Osteocyte (in vitro differentiated cells): ENCODE measurements around the gene ACOX3. TPM values are rescaled to one million over a fixed set of nuclear protein-coding genes. Genes with fewer than 3 reads are reported as not detected.

Source experiments
- DNase-seq: peaks from one replicate; pipeline ENCODE4 v3.0.0; 2021; ENCODE audit warnings: mixed read lengths; ENCODE audit not compliant: unreplicated experiment; ENCODE audit errors: extremely low spot score
- H3K27ac Mint-ChIP-seq: one replicate; pipeline ENCODE4 v1.8.0; 2021; ENCODE audit warnings: mild to moderate bottlenecking, mixed read lengths; ENCODE audit not compliant: unreplicated experiment
- H3K27me3 Mint-ChIP-seq: one replicate; pipeline ENCODE4 v1.8.0; 2021; ENCODE audit warnings: mixed read lengths; ENCODE audit not compliant: unreplicated experiment
- H3K36me3 Mint-ChIP-seq: one replicate; pipeline ENCODE4 v1.8.0; 2021; ENCODE audit warnings: mixed read lengths; ENCODE audit not compliant: unreplicated experiment
- H3K4me1 Mint-ChIP-seq: one replicate; pipeline ENCODE4 v1.8.0; 2021; ENCODE audit warnings: mixed read lengths; ENCODE audit not compliant: unreplicated experiment
- H3K4me3 Mint-ChIP-seq: one replicate; pipeline ENCODE4 v1.8.0; 2021; ENCODE audit warnings: mild to moderate bottlenecking, moderate library complexity, mixed read lengths; ENCODE audit not compliant: unreplicated experiment
- H3K9me3 Mint-ChIP-seq: one replicate; pipeline ENCODE4 v1.8.0; 2021; ENCODE audit warnings: mixed read lengths; ENCODE audit not compliant: unreplicated experiment
- total RNA-seq: library from RNA; stranded (reverse); gene quantifications from 2 replicates; pipeline ENCODE4 v1.2.1, GENCODE V29; 2021
- TF ChIP-seq, protein P1 (sequence below): fragments of 200-600 bp; sonication (generic); IDR thresholded peaks from 2 replicates; pipeline ENCODE4 v1.5.0; 2021; ENCODE audit warnings: antibody characterized with exemption, mild to moderate bottlenecking, moderate library complexity

Gene ACOX3
- total RNA-seq, 1 donor from 2014 or later, result 25.2 TPM

DNA sequence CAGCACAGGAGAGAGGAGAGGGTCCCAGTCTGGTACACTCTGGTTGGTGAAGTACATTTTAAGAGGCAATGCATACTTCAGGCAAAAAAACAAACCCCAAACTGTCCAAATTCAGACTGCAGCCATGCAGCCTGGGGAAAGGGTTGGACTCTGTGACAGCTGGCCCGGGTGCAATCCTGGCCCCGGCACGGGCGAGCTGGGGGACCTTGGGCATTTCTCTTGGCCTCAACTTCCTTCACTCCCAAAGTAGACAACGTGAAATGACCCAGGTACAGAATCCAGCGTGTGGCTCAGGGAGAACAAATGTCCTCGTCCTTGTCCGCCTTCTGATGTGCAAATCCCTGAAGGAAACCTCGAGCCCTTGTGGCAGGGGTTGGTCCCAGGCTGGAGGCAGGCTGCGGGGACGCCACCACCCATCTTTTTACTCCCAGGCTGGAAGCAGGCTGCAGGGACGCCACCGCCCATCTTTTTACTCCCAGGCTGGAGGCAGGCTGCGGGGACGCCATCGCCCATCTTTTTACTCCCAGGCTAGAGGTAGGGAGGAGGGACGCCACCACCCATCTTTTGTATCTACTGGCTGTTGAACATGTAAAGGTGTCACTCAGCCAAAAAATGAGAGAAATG is 62.3 kb downstream of the ACOX3 start:
- DNase-seq, result no peak
- Mint-ChIP-seq H3K27ac (no peak overlapping the region), H3K36me3 (peaks cover 2% of the 10 kb centered on the region), H3K4me1 (peaks cover 12% of the 10 kb centered on the region), H3K9me3 (no peaks in the 10 kb centered on the region), H3K4me3 (no peak overlapping the region), H3K27me3 (no peaks in the 10 kb centered on the region)
- TF ChIP-seq, protein P1, sequence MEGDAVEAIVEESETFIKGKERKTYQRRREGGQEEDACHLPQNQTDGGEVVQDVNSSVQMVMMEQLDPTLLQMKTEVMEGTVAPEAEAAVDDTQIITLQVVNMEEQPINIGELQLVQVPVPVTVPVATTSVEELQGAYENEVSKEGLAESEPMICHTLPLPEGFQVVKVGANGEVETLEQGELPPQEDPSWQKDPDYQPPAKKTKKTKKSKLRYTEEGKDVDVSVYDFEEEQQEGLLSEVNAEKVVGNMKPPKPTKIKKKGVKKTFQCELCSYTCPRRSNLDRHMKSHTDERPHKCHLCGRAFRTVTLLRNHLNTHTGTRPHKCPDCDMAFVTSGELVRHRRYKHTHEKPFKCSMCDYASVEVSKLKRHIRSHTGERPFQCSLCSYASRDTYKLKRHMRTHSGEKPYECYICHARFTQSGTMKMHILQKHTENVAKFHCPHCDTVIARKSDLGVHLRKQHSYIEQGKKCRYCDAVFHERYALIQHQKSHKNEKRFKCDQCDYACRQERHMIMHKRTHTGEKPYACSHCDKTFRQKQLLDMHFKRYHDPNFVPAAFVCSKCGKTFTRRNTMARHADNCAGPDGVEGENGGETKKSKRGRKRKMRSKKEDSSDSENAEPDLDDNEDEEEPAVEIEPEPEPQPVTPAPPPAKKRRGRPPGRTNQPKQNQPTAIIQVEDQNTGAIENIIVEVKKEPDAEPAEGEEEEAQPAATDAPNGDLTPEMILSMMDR, result no peak

DNA sequence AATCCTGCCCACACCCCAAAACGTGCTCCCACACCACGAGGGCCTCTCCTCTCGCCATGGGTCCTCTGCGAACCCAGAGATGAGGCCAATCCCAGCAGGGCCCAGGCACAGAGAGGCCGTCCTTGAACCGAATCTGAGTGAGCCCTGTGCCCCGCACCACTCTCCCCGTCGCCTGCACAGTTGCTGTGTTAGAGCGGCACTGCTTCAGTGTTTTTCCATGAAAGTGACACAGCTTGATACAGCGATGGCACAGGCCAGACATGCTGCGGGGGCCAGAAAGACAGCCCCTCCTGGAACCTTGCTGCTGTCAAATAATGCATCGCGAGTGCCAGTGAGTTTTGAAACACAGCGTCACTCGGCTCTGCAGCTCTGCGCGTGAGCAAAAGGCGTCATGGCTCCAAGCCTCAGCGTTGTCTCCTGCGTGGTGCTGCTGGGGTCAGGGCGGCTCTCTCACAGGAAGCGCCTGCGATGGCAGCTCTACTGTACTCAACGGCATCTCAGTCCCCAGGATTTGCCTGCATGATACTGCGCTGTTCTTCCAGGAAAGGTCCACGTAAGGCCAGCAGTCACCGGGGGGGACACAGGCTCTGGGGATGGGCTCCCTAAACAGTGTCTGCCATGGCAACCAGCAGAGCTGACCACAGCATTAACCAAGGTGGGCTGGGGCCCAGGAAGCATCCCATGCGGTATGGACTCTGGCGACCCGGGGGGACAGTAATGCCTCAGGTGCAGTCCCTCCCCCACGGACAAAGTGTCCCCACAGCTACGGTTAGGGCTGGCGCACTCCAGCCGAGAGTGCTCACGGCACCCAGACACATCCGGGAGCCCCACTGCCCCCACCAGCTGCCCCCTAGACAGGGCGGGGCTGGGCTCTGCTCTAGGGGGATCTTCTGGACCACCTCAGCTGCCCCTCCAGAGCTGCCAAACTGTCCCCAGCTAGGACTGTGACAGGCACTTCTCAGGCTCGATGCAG is 63.1 kb downstream of the ACOX3 start:
- no peak overlapping the region for H3K27ac Mint-ChIP-seq

DNA sequence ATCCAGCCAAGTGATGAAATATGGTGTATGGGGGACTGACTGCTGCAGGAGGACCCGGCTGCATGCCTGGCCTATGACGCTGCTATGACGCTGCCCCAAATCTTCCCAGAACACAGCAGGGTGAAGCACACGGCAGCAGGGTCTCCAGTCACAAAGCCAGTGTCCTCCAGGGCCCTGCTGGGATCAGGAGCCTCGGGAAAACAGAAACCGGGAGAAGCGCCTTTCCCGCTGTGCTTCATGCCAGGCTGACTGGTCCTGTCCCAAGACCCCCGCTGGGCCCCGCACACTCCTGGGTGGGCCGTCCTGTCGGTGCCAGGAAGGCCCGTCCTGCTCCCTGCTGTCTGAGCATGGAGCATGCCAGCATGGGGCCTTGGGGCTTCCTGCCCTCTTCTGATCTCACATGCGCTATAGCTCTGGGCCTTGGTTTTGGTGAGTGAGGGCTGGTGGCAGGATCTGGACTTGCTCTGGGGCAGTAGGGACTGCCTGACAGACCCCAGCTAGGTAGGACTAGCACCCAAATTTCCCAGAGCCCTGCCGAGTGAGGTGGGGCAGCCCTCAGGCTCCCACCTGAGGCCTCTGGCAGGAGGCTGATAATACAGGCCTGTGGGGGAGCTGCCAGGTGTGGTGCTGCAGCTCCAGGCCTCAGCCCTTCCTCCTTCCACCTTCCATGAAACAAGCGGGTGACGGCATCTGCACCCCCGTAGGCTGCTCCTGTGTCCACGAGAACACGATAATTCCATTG is 64.0 kb downstream of the ACOX3 start:
- H3K36me3 Mint-ChIP-seq, result peaks cover 2% of the 10 kb centered on the region
- no peak overlapping the region for H3K4me3 Mint-ChIP-seq
- H3K27ac Mint-ChIP-seq, result no peak overlapping the region
- H3K27me3 Mint-ChIP-seq, result no peaks in the 10 kb centered on the region
- no peaks in the 10 kb centered on the region for H3K9me3 Mint-ChIP-seq
- TF ChIP-seq, protein P1, result no peak
- DNase-seq, result no peak
- peaks cover 12% of the 10 kb centered on the region for H3K4me1 Mint-ChIP-seq

More for the DNA sequence above, 63.1 kb downstream of the ACOX3 start:
- no peak for DNase-seq
- no peak overlapping the region for H3K4me3 Mint-ChIP-seq
- peaks cover 2% of the 10 kb centered on the region for H3K36me3 Mint-ChIP-seq
- H3K27me3 Mint-ChIP-seq, result no peaks in the 10 kb centered on the region
- peaks cover 12% of the 10 kb centered on the region for H3K4me1 Mint-ChIP-seq
- TF ChIP-seq, protein P1, result no peak
- no peaks in the 10 kb centered on the region for H3K9me3 Mint-ChIP-seq

DNA sequence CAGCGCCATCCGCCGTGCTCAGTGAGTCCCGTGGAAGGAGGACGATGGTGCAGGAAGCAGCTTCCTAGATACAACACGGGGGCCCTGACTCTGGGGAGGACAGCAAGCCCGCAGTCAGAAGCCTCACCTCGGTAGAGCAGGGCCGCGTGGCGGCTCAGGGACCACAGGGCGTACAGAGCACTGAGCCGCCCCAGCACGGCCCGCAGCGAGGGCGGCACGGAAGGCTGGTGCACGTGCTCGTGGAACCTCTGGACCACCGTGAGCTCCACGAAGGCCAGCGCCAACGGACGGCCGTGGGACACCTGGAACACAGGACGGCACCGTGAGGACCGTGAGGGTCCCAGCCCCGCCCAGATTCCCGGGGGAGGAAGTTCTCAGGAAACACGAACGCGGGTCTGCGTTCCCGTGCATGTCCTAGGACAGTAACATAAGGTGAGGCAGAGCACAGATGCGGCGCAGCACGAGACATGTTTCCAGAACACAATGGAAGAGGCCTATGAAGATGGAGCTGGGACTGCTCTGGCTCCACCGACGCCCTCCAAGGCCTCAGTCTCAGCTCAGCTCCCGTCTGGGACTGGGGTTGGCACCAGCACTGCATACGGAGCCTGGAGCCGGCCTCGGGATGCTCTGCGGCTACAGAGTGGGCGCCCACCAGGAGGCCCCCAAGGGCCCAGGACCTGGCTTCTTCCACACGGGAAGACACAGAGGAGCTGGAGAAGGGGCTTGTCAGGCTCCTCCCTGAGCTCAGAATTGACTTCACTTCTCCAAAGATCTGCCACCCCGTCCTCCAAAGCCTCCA is 65.5 kb downstream of the ACOX3 start:
- no peak for DNase-seq
- no peak overlapping the region for H3K27ac Mint-ChIP-seq
- H3K27me3 Mint-ChIP-seq, result no peaks in the 10 kb centered on the region
- H3K36me3 Mint-ChIP-seq, result no peaks in the 10 kb centered on the region
- no peaks in the 10 kb centered on the region for H3K9me3 Mint-ChIP-seq
- no peak overlapping the region for H3K4me3 Mint-ChIP-seq
- H3K4me1 Mint-ChIP-seq, result peaks cover 12% of the 10 kb centered on the region
- TF ChIP-seq, protein P1, result no peak
